HFFc6 (cell line): Measurements from ENCODE around the gene CGREF1. TPM values are rescaled to one million over a fixed set of nuclear protein-coding genes. Genes with fewer than 3 reads are reported as not detected.
"Not testable (repeated sequence)": the region's sequence is repeated elsewhere in the genome, so short reads cannot be mapped to it uniquely, and the experiment has no call there.

Experiments
- DNase-seq: peaks from one replicate; pipeline ENCODE4 v3.0.0-alpha.2; 2018
- H3K27ac Mint-ChIP-seq: 2 replicates; pipeline ENCODE4 v1.8.0; 2020; ENCODE audit warnings: mild to moderate bottlenecking, mixed read lengths
- H3K27me3 Mint-ChIP-seq: 2 replicates; pipeline ENCODE4 v1.8.0; 2021; ENCODE audit warnings: mild to moderate bottlenecking, moderate library complexity, mixed read lengths; ENCODE audit not compliant: insufficient read depth
- H3K36me3 Mint-ChIP-seq: 2 replicates; pipeline ENCODE4 v1.8.0; 2021; ENCODE audit warnings: low read depth, mixed read lengths
- H3K4me1 Mint-ChIP-seq: 2 replicates; pipeline ENCODE4 v1.8.0; 2020; ENCODE audit warnings: low read depth, mixed read lengths
- H3K4me3 Mint-ChIP-seq: 2 replicates; pipeline ENCODE4 v1.8.0; 2020; ENCODE audit warnings: mild to moderate bottlenecking, moderate library complexity, mixed read lengths
- H3K9me3 Mint-ChIP-seq: 2 replicates; pipeline ENCODE4 v1.8.0; 2020; ENCODE audit warnings: mild to moderate bottlenecking, mixed read lengths
- total RNA-seq, 6 experiments: library from RNA; stranded (reverse); fragmentation: NEBNext Ultra II Directional; extraction: Animal tissue kit (Norgen Biotek cat#: 25700); gene quantifications; 2 replicates in 1 of 6; 3 replicates in 5 of 6; pipeline ENCODE4 v1.2.3, GENCODE V29; 2021
- TF ChIP-seq, protein P1 (sequence below): fragments of 200-600 bp; sonication (generic); IDR thresholded peaks from 2 replicates; pipeline ENCODE4 v1.5.0; 2021; ENCODE audit warnings: antibody characterized with exemption, mild to moderate bottlenecking

CGREF1 gene
- total RNA-seq, 6 experiments from 2014 or later = 0.12 TPM; not detected in 5

DNA sequence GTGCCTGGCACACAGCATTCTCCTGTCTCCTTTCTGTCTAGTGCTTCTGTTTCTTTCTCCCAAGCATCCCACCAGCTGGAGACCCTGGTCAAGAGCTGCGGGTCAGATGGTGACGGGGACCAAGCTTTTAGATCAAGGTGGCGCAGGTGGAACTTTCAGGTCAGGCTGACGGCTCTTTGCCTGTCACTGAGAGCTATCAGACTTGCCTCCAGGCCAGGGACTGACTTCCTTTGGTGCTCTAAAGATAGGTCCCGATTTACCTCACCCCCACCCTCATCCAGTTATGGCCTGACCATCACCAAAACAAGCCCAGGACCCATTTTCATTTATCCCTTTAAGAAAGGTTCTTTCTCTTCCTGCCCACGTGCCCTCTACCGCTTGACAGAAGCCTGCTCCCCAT lies 41.7 kb downstream of the CGREF1 start:
- Mint-ChIP-seq H3K4me1 (peaks cover 67% of the 10 kb centered on the region), H3K4me3 (no peak overlapping the region; the same call in 1 of the 2 replicates), H3K27ac (peak overlapping the region; percentile 96), H3K36me3 (peaks cover 12% of the 10 kb centered on the region; the same call in 1 of the 2 replicates), H3K9me3 (no peaks in the 10 kb centered on the region), H3K27me3 (peaks cover 2% of the 10 kb centered on the region; the same call in 1 of the 2 replicates)
- TF ChIP-seq, protein P1, sequence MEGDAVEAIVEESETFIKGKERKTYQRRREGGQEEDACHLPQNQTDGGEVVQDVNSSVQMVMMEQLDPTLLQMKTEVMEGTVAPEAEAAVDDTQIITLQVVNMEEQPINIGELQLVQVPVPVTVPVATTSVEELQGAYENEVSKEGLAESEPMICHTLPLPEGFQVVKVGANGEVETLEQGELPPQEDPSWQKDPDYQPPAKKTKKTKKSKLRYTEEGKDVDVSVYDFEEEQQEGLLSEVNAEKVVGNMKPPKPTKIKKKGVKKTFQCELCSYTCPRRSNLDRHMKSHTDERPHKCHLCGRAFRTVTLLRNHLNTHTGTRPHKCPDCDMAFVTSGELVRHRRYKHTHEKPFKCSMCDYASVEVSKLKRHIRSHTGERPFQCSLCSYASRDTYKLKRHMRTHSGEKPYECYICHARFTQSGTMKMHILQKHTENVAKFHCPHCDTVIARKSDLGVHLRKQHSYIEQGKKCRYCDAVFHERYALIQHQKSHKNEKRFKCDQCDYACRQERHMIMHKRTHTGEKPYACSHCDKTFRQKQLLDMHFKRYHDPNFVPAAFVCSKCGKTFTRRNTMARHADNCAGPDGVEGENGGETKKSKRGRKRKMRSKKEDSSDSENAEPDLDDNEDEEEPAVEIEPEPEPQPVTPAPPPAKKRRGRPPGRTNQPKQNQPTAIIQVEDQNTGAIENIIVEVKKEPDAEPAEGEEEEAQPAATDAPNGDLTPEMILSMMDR = no peak
- DNase-seq = no peak

DNA sequence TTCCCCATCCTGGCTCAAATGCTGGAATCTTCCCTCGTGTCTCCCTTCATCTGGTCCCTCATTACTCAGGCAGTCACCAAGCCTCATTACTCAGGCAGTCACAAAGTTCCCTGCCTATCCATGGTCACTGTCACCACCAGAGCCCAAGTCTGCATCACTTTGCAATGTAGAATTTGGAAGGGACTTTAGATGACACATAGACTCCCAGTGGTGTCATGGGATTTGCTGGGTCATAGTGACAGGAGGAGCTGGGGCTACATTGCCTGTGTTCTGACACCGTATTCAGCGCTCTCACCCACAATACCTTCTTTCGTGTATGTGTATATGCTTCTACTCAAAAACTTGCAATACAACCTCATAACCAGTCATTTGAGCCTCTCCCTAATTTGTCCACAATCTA lies 42.6 kb downstream of the CGREF1 start:
- Mint-ChIP-seq H3K4me1 (peaks cover 66% of the 10 kb centered on the region), H3K27ac (no peak overlapping the region), H3K36me3 (peaks cover 9% of the 10 kb centered on the region; the same call in 1 of the 2 replicates), H3K27me3 (peaks cover 2% of the 10 kb centered on the region; the same call in 1 of the 2 replicates), H3K4me3 (no peak overlapping the region), H3K9me3 (no peaks in the 10 kb centered on the region)
- TF ChIP-seq, protein P1 = no peak
- DNase-seq = no peak

DNA sequence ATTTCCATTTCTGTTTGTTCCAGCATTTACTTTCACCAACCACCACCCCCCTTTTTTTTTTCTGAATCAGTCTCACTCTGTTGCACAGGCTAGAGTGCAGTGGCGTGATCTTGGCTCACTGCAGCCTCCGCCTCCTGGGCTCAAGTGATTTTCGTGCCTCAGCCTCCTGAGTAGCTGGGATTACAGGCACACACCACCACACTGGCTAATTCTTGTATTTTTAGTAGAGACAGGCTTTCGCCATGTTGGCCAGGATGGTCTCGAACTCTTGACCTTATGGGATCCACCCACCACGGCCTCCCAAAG lies 43.4 kb downstream of the CGREF1 start:
- not testable (repeated sequence) for H3K27me3 Mint-ChIP-seq, H3K27ac Mint-ChIP-seq
- peaks cover 62% of the 10 kb centered on the region for H3K4me1 Mint-ChIP-seq

DNA sequence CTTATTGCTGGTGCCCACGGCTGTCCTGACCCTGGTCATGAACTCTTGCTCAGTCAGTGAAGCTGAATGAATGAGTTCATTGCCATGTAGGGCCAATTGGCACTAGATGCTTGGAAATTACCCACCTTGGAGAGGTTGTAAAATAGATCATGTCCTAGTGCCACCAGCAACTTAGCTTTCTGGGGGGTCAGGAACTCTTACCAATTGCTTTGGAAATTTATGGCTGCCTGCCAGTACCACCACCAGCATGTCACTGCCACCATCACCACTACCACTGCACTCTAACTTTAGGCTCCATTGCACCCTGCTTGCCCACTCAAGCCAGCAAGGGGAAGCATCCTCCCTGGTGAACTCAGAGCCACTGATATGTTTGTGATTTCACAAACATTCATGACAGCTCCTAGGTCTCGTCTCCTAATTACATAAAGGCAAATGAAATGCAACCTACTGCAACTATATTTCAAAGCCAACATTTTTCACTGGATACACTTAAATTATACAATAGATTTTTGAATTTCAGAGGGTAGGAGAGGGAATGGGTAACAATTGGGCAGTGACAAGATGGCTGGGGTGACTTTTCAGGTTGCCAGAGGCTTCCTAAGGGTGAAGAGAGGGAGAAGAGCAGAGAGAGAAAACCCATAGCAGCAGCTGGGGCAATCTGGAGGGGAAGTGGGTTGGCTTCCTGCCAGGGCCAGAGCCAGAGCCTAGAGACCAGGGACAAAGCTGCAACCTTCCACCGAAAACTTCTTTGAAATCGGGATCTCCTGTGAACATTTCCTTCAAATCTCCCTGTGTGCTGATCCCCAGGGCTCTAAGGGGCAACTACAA lies 44.0 kb downstream of the CGREF1 start:
- Mint-ChIP-seq H3K9me3 (no peaks in the 10 kb centered on the region), H3K4me1 (peaks cover 62% of the 10 kb centered on the region), H3K36me3 (peaks cover 13% of the 10 kb centered on the region), H3K27ac (no peak overlapping the region), H3K27me3 (peaks cover 2% of the 10 kb centered on the region; the same call in 1 of the 2 replicates), H3K4me3 (no peak overlapping the region)
- DNase-seq = no peak
- TF ChIP-seq, protein P1 = no peak

More for the DNA sequence above, 43.4 kb downstream of the CGREF1 start:
- not testable (repeated sequence) for H3K9me3 Mint-ChIP-seq, DNase-seq, H3K4me3 Mint-ChIP-seq
- peaks cover 12% of the 10 kb centered on the region for H3K36me3 Mint-ChIP-seq

DNA sequence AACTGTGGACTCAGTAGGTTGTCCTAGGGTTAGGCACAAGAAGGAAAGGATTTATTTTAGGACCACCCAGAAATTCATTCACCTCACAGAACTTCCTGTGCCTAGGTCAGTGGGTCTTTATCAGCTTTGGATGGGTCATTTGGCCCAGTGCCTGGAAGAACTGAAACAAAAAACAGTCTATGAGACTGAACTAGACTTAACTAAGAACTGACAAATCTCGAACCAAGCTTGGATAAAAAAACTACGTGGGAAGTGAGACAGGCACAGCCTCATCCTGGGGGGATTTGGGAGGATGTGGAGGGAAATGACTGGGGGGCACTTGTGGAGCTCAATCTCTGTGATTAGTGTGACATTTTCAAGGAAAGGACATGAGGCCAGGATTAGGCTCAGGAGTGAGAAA lies 45.1 kb downstream of the CGREF1 start:
- Mint-ChIP-seq H3K27ac (peak overlapping the region; percentile 22; the same call in 1 of the 2 replicates), H3K4me3 (no peak overlapping the region)

More for the DNA sequence above, 45.1 kb downstream of the CGREF1 start:
- Mint-ChIP-seq H3K4me1 (peaks cover 67% of the 10 kb centered on the region), H3K9me3 (no peaks in the 10 kb centered on the region), H3K27me3 (peaks cover 2% of the 10 kb centered on the region; the same call in 1 of the 2 replicates), H3K36me3 (peaks cover 24% of the 10 kb centered on the region)
- no peak for DNase-seq
- TF ChIP-seq, protein P1 = no peak
